HS-5 (cell line): ENCODE measurements around the gene TECPR2.
"Not testable (repeated sequence)": the region's sequence is repeated elsewhere in the genome, so short reads cannot be mapped to it uniquely, and the experiment has no call there.

Experiments used
- DNase-seq: peaks from one replicate; pipeline ENCODE4 v3.0.0-alpha.2; 2012; ENCODE audit warnings: low read depth

The TECPR2 gene

DNA sequence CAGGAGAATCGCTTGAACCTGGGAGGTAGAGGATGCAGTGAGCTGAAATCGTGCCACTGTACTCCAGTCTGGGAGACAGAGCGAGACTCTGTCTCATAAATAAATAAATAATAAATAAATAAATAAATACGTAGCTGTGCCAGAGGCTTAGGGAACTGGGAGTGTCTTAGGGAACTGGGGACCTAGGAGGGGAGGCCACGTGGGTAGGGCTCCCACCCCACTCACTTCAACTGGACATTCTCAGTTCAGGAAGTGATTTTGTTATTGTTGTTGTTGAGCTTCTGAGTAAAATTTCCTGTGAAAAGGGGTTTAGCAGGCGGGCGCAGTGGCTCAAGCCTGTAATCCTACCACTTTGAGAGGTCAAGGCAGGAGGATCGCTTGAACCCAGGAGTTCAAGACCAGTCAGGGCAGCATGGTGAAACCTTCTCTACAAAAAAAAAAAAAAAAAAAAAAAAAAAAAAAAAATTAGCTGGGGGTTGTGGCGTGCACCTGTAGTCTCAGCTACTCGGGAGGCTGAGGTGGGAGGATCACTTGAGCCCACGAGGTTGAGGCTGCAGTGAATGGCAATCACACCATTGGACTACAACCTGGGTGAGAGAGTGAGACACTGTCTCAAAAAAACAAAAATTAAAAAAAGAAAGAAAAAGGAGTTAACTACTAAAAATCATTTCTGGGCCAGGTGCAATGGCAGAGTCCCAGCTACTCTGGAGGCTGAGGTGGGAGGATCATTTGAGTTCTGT lies 165.9 kb downstream of the TECPR2 start:
- no peak for DNase-seq

DNA sequence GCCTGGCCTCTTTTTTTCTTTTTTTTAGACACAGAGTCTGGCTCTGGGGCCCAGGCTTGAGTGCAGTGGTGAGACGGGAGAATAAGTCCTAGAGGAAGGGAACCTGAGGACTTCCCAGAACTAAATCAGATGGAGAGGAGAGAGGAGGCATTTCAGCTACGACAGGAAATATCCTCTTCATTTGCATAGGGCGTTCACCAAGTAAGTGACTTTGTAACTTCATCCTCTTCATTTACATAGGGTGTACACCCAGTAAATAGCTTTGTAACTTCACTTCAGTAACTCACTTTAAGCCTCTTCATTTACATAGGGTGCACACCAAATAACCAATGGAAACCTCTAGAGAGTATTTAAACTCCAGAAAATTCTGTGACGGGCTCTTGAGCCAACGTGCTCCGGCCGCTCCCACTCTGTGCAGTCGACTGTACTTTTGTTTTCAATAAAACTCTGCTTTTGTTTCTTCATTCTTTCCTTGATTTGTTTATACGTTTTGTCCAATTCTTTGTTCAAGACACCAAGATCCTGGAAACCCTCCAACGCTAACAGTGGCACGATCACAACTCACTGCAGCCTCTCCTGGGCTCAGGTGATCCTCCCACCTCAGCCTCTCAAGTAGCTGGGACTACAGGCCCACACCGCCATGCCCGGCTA lies 168.2 kb downstream of the TECPR2 start:
- DNase-seq: no peak

DNA sequence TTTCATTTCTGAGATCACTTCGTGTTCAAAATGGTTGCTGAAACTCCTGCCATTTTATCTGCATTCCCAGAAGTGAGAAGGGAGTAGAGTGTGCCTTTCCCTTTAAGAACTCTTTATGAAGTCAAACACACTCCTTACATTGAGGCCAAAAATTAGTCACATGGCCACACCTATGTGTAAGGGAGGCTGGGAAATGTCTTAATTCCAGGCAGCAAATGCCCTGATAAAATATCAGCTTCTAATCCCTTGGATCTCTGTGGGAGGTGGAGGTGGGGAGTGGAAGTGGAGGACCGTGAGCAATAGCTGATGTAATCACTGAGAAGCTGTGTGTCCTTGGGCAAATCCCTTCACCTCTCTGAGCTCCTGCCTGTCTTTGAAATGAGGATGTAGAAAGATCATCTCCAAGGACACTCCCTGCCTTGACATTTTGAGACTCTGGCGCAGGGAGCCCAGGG lies 169.5 kb downstream of the TECPR2 start:
- DNase-seq: no peak

DNA sequence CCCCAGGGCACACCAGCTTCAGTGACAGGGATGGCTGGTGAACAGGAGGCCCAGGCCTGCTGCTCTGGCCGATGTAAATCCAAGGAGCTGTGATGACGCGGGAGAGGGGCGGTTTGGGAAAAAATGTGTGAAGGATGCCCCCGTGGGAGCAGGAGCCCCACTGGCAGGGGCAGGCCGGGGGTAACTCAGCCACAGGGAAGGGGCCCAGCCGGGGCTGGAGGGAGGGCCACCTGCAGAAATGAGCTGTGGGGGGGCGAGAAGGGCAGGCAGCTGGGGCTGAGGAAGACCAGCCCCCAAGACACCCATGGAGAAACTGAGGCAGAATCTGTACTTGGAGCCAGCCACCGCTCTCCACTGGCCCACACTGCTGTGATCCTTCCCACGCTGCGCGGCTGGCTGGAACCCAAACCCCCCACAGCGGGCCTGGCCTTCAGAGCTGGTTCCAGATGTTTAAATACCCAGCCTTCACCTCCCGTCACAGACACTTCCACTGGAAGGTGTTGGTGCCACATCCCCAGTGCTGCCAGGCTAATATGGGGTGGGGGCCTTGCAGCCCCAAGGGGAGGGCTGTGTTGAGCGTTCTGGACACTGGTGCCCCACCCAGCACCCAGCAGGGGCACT lies 175.3 kb downstream of the TECPR2 start:
- DNase-seq: no peak

- DNase-seq: no peak
These were observed 176.1 kb downstream of the TECPR2 start for GRCh38 chr14:102538602-102539543.

DNA sequence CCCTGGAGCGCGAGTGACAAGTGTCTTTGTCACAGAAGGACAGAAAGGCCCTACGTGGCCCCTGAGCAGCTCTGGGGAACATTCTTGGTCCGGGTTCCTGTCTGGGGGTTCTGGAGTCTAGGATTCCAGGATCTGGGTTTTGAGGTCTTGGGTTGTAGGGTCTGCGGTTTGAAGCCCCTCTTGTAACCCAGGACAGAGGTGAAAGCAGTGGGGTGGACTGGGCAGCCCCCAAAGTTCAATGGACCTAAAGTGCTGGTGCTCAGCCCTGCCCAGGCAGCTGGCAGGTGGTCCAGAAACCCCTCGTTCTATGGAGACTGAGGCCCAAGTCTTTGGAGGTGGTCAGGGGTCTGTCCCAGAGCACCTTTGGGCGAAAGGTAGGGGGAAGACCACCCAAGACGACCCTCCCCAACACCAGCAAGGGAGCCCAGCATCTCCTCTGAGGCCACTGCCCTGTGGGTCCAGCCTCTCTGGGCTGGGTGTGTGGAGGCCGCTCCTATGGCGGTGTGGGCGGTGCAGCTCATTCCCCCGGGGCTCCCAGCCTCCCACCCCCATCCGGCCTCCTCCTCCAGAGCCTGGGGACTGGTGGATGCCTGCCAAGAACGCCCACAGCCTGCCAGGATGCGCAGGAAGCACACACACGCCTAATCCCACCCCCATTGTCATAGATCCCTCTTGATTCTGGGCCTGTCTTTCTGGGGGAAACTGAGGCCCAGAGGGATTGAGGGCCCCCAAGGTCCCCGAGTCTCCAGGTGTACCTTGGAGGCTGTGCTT lies 177.0 kb downstream of the TECPR2 start:
- no peak for DNase-seq

DNA sequence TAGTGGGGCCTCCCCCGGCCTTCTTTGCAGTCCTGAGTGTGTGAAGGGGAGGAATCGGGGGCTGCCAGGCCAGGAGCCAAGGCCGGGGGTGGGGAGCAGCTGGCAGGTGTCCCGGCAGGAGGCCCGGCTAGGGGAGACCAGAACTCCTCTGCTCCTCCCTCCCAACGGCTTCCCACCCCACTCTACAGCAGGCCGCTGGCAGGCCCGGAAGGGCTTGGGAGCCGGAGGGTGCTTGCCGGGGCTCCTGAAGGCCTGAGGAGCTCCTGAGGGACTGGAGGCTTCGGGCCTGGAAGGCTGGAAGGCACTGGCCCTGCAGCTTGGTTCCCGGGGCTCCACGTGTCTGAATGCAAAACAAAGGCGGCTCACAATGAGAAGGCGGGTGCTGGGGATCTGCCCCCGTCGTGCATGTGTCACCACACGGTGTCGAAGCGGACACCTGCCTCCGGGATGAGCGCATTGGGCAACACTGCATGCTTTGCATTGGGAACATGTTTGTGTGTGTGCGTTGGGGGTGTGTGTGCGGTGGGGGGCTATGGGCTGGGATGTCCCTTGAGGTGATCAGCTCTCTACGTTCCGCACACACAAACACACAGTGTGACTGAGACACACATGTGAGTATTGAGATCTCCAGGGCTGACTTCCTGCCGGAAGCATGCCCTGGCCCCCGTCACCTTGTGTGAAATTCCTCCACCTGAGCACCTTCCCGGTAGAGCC lies 177.7 kb downstream of the TECPR2 start:
- DNase-seq: no peak

GRCh38 chr14:102541029-102541491 lies 178.3 kb downstream of the TECPR2 start:
- DNase-seq: not testable (repeated sequence)

GRCh38 chr14:102541771-102542170 lies 179.0 kb downstream of the TECPR2 start:
- no peak for DNase-seq

- DNase-seq: no peak
These were observed 181.5 kb downstream of the TECPR2 start for GRCh38 chr14:102544046-102544746.

DNA sequence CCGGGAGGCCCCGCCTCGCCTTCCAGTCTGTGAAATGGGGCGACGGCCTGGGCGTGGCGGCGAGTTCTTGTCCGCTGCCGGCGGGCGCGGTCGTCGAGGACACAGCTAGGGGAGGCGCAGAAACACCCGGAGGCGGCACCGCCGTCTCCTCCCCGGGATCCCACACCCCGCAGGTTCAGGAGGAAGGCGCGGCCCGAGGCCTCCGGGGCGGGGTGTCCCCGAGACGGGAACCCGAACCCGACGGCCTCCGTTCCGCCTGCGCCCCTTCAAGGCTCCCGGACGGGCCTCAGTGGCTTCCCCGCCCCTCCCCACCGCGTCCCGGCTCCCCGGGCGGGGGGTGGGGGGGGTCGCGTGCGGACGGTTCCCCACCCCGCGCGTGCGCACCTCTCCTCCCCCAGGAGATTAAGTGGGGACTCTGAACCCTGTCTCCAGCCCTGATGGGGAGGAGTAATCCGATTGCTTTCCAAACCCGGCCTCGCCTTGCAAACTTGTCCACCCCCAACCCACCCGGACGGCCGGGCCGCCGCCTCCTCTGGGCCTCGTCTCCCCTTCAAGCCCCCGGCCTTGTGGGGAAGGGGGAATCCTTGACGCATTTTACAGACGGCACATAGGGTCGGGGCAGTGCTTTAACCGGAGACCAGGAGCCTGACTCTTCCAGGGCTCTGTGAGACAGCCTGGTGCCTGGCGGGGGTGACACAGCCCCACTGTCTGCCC lies 182.2 kb downstream of the TECPR2 start:
- DNase-seq: no peak

GRCh38 chr14:102545461-102546265 lies 182.9 kb downstream of the TECPR2 start:
- DNase-seq: no peak

GRCh38 chr14:102548616-102549240 lies 186.0 kb downstream of the TECPR2 start:
- DNase-seq: no peak

DNA sequence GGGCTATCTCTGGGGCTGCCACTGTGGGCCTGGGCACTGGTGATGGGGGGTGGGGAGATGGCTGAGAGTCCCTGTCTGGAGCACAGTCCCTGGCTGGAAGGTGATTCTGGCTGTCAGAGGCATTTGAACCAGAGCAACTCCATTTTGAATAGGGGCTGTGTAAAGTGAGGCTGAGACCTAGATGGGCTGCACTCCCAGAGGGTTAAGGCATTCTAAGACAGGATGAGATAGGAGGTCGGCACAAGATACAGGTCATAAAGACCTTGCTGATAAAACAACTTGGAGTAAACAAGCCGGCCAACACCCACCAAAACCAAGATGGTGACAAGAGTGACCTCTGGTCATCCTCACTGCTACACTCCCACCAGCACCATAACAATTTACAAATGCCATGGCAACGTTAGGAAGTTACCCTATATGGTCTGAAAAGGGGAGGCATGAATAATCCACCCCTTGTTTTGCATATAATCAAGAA lies 188.2 kb downstream of the TECPR2 start:
- DNase-seq: not testable (repeated sequence)
